ENCODE results near the gene DIP2B.
A peak's percentile ranks its signal among the peaks of the same experiment; 100 is the strongest.

Gene DIP2B

GRCh38 chr12:50772877-50773276 lies 268.1 kb downstream of the DIP2B start:
- DNase-seq (ENCODE audit: low spot score): no peak

GRCh38 chr12:50775251-50775650 lies 270.5 kb downstream of the DIP2B start:
- no peak for DNase-seq (ENCODE audit: low spot score)

DNA sequence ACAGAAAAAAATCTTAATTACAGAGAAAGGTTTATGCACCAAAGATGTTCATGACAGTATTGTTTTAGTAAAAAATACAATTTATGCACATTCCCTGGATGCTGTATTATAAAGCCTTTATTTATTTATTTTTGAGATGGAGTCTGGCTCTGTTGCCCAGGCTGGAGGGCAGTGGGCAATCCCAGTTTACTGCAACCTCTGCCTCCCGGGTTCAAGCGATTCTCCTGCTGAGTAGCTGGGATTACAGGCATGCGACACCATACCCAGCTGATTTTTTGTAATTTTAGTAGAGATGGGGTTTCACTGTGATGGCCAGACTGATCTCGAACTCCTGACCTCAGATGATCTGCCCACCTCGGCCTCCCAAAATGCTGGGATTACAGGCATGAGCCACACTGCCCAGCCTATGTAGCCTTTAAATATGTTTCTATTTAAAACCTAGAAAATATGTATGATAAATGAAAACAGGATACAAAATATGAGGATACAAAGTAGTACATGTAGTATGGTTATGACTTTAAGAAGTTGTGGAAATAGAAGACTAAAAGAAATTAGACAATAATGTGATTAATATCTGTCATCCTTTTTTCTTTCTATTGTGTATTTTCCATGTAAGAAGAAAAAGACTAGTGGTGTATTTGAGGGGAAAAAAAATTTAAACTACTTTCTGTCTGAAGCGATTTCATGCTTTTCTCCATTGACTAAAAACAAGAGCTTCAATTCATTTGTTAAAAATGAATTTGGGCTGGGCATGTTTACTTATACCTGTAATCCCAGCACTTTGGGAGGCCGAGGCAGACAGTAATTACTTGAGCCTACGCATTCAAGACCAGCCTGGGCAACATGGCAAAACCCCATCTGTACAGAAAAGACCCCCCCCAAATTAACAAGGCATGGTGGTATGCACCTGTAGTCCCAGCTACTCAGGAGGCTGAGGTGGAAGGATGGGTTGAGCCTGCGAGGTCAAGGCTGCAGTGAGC lies 272.3 kb downstream of the DIP2B start:
- no peak for DNase-seq (ENCODE audit: low spot score)

DNA sequence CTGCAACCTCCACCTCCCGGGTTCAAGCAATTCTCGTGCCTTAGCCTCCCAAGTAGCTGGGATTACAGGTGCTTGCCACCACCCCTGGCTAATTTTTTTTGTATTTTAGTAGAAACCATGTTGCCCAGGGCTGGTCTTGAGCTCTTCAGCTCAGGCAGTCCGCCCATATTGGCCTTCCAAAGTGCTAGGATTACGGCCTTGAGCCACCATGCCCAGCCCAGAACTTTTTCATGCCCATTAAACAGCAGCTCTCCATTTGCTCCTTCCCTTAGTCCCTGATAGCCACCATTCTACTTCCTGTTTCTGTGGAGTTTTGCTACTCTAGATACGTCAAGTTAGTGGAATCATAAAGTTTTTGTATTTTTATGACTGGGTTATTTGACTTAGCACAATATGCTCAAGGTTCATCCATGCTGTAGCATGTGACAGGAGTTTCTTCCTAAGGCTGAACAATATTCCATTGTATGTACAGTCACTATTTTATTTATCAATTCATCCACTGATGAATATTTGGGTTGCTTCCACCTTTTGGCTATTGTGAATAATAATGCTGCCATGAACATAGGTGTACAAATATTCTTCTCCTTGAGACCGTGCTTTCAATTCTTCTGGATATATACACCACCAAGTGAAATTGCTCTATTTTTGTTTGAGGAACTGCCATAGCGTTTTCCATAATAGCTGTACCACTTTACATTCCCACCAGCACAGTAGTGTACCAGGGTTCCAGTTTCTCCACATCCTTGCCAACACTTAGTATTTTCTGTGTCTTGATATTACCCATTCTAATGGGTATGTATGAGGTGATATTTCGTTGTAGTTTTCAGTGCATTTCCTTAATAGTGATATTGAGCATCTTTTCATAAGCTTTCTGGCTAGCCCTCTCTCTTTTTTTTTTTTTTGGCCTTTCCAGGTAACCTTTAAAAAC lies 274.1 kb downstream of the DIP2B start:
- DNase-seq (ENCODE audit: low spot score): no peak

DNA sequence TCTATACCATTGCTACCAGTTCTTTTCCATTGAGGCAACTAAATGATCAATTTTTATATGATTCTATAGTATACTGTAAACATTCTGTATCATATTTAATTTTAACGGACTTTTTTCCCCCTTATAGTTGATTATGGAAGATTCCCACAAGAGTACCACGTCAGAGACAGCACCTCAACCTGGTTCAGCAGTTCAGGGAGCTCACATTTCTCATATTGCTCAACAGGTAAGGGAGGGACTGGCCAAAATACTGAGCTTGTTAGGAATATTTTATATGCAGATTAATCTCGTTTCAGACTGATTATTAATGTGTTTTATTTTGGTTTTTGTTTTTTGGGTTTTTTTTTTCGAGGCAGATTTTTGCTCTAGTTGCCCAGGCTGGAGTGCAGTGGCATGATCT lies 275.2 kb downstream of the DIP2B start:
- no peak for DNase-seq (ENCODE audit: low spot score)

DNA sequence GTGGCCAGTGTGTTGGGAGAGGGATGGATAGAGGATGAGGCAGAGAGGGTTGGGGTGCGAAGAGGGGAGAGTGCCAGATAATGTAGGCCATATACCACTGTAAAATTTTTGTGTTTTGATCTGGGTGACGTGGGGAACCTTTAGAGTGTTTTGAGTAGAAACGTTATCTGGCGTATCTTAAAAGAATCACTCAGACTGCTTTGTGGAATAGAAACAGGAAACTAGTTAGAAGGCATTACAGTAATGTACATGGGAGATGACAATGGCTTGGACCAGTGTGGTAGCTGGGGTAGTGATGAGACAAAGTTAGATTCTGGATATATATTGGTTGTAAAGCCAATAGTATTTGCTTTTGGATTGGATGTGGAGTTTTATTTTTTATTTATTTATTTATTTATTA lies 279.7 kb downstream of the DIP2B start:
- DNase-seq (ENCODE audit: low spot score): no peak

DNA sequence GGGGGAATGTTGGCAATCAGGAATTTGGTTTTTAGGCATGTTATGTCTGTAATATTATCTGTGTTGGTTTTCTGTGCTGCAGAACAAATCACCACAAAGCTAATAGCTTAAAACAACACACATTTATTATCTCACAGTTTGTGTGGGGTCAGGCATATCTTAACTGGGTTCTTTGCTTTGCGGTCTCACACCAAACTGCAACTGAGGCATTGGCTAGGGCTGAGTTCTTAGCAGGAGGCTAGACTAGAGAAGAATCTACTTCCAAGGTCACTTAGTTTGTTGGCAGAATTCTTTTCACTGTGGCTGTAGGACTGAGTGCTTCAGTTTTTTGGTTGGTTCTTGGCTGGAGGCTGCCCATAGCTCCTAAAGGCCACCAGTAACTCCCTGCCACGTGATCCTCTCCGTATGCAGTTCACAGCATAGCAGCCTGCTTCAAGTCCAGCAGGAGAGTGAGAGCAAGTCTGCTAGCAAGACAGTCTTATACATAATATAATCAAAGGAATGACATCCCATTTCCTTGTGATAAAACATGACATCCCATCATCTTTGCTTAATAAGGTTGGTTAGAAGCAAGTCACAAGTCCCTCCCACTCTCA lies 280.7 kb downstream of the DIP2B start:
- no peak for DNase-seq (ENCODE audit: low spot score)

DNA sequence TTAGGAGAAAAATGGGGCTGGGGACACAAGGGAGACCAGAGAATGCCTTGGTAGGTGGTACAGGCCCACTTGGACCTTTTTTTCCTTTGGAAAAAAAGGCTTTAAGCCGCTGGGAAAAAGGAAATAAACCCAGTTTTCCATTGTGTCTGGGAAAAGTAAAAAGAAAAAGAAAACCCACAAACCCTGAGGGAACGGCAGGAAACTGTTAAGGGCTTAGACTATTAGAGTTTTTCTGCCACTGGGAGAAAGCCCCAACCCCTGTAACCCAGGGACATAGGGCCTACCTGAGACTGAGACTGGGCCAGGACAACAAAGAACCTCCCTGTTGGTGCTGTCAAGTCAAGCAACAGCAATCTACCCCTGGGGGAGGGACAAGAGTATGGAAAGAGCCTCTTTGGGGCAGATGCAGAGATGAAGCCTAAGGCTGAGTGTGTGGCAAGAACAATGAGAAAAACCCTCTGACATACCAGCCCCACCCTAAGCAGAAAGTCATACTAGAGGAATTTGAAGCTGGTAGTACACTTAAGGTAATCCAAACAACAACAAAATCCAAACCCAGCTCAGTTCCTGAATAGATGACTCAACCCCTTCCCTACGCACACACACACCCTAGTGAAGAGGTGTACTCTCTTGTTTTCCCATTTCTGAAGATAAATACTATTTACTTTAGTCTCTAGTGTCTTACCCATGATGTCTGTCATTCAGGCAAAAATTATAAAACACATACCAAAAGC lies 281.9 kb downstream of the DIP2B start:
- peak; percentile 85 for DNase-seq (ENCODE audit: low spot score)

- DNase-seq (ENCODE audit: low spot score): no peak
Measured at GRCh38 chr12:50787618-50788017, 282.8 kb downstream of the DIP2B start.

- DNase-seq (ENCODE audit: low spot score): peak; percentile 51
Measured at GRCh38 chr12:50788561-50788960, 283.8 kb downstream of the DIP2B start.

GRCh38 chr12:50790081-50790480 lies 285.3 kb downstream of the DIP2B start:
- no peak for DNase-seq (ENCODE audit: low spot score)
